Islet precursor cell (in vitro differentiated cells): ENCODE results near the gene GRAMD2B.
"Not testable (repeated sequence)": the region's sequence is repeated elsewhere in the genome, so short reads cannot be mapped to it uniquely, and the experiment has no call there.

Experiments
- DNase-seq: peaks from one replicate; pipeline ENCODE4 v3.0.0-alpha.2; 2018

The GRAMD2B gene

DNA sequence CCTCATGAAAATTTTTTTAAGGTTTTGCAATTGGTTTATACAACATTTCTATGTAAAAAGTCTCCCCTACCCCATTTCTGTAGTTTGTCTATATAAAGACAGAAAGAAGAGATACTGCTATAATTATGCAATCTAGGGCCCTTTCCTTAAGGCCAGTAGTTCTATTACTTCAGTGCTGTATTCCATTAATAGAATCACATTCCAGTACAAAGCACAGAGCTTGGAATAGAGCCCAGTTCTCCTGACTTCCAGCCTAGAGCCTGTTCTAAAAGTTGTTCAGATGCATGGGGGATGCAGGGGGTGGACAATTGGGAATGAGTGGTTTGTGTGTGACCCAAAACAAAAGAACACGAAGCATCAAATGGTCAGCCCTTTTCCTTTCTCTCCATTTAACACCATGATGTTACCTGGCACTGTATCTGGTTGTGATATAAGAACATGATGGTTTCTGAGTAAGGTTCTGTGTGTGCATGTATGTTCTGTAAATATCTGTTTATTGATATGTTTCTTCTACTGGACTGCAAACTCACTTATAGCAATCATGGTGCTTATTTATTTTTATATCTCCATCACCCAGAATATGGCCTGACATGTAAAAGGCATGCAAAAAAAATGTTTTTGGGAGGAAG is 8.2 kb upstream of the GRAMD2B start:
- no peak for DNase-seq

DNA sequence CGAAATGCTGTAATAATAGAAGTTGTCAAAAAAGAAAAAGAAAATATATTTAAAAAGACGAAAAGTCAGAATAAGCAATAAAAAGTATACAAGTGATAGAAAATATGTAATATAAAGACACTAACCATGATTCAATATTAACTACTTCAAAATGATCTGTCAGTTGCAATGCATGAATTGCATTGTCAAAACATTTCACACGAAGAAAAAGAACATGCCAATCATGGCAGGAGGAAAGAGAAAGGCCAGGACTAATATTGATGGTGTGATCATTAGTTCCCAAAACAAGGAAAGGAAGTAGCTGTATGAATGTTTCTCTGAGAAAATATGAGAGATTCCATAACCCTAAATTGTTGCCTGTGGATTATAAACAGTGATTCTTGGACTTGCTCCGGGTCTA is 7.4 kb upstream of the GRAMD2B start:
- no peak for DNase-seq

GRCh38 chr5:126416266-126416925 is 6.8 kb upstream of the GRAMD2B start:
- DNase-seq = no peak

- no peak for DNase-seq
Observed at GRCh38 chr5:126417178-126417577, 6.0 kb upstream of the GRAMD2B start.

DNA sequence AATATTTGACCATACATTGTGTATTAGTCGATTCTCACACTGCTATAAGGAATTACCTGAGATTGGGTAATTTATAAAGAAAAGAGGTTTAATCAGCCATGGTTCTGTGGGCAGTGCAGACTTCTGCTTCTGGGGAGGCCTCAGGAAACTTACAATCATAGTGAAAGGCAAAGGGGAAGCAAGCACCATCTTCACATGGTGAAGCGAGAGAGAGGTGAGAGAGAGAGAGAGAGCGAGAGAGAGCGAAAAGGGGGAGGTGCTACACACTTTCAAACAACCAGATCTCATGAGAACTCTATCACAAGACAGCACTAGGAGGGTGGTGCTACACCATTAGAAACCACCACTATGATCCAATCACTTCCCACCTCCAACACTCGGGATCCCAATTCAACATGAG is 4.1 kb upstream of the GRAMD2B start:
- no peak for DNase-seq

DNA sequence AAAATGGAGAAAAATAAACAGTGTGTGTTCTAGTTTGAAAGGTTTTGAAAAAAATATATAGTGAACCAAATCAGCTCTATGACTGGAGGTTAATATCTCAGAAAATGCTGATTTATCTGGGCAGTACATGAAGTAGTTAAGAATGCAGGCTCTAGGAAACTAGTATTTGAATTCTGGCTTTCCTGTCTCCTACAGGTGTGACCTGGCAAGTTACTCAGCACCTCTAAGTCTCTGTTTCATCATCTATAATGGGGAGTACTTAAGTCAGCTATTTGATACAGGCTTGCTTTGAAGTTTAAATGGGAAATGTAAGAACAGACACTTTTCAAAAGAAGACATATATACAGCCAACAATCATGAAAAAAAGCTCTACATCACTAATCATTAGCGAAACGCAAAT is 5.2 kb downstream of the GRAMD2B start:
- no peak for DNase-seq

GRCh38 chr5:126430631-126431030 is 7.4 kb downstream of the GRAMD2B start:
- DNase-seq = no peak

GRCh38 chr5:126433701-126434100 is 10.5 kb downstream of the GRAMD2B start:
- no peak for DNase-seq

DNA sequence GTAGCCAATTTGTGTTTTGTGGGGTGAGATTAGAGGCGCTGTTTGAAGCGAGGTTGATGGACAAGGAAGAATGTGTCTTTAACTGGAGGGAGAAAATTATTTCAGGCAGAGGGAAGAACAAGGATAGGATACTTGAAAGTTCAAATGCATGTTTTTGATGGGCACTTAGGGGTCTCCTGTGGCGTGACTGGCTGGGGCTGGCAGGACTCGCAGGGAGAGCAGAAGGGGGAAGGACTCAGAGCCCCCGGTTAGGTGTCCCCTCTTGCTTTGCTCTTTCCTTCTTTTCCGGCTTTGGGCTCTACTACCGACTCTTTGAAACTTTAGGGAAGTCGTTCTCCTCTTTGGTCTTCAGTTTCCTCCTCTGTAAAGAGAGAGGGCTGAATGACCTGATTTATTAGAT is 12.1 kb downstream of the GRAMD2B start:
- no peak for DNase-seq

DNA sequence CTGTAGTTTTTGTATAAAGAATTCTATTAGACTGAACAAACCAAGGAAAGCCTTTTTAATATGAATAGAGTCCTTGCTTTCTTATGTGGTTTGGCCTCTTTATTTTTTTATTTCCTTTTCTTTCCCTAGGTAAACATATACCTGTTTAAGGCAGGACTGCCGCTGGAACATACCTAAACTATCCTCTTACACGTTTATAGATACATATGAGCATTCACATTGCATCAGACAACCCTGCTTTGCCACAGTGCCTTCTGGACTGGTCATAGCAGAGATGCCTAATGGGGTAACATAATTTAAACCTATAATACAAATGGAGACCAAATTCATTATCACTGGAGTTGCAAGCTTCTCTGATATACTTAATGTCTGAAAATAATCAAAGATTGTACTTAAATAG is 12.5 kb downstream of the GRAMD2B start:
- DNase-seq = no peak

DNA sequence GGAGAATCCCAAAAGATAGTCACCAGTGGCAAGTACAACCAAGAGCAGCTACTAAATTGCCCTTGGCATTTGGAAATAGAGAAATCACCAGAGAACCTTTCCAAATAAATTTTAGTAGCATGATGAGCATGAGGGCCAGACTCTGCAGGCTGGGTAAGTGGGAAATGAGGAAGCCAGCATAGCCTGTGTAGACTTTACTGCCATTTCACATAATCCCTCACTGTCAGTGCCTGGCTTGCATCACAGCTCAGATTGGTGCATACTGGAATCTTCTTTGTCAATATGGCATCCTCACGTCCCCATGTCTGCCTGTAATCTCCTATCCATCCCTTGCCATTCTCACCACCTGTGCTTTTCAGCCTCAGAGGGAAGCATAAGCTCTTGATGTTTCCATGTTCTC is 14.5 kb downstream of the GRAMD2B start:
- DNase-seq = no peak

GRCh38 chr5:126438267-126438666 is 15.1 kb downstream of the GRAMD2B start:
- DNase-seq = no peak

GRCh38 chr5:126438868-126439267 is 15.7 kb downstream of the GRAMD2B start:
- DNase-seq = no peak

GRCh38 chr5:126439724-126440123 is 16.5 kb downstream of the GRAMD2B start:
- not testable (repeated sequence) for DNase-seq

DNA sequence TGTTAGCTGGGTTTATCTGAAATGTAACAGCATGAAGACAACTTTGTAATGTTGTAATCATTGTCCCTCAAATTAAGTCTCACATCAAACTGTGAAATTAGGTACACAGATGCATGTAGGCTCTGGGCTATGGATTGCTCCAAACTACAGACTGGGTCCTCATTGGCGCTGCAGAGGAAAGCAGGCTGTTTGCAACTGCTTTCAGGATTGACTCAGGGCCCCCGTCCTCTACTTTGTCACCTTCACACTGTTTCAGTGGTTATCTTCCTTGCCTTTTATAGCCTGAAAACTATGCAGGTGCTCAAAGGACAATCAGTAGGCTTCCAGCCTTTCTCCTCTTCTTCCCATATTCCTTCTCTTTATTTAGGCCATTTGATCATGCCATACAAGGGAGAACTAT is 18.0 kb downstream of the GRAMD2B start:
- no peak for DNase-seq

GRCh38 chr5:126443374-126443851 is 20.2 kb downstream of the GRAMD2B start:
- no peak for DNase-seq

DNA sequence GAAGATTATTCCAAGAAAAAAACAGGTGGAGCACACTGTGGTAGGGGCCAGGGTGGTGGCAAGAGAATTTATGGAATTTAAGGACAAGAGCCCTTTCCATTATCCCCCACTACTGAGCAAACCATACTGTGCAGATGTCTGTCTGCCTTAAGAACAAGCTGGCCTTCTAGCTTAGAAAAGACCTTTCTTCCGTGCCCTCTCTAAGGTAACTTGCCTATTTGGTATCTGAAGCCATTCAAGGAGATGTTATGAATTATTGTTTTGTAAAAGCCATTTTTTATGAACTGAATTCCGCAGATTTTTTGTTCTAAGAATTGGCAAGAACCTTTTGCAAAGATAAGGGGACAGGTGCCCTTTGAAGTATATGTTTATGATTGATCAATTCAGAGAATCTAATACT is 20.9 kb downstream of the GRAMD2B start:
- DNase-seq = no peak

DNA sequence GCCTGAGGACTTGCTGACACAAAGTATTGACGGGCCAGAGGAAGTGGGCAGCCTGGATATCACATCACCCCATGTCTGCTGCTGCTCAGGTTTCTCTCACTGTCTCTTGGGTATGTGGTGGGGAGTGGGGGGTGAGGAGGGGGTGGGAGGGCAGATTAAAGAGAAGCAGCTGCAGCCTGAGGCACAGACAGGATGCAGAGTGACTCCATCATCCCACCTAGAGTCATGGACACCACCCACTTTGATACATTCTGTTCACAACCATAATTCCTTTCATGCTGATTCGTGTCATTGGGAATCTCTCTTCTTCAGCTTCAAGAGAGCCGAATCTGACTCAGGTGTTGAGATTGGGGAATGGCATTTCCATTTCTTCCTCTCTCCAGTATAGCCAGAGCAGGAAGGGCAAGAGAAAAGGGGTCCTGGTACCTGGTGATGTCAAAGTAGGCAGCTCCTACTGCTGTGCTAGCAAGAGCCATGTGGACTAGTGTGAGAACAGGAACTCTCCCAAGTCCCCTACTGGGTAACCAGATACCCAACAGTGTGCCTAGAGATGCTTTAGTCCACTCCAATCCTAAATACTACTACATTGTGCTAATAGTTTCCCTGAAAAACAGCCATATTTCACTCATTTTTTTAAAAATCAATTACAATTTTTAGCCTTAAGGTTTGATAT is 22.4 kb downstream of the GRAMD2B start:
- peak; percentile 60 for DNase-seq

- no peak for DNase-seq
Observed at GRCh38 chr5:126446498-126447224, 23.5 kb downstream of the GRAMD2B start.

DNA sequence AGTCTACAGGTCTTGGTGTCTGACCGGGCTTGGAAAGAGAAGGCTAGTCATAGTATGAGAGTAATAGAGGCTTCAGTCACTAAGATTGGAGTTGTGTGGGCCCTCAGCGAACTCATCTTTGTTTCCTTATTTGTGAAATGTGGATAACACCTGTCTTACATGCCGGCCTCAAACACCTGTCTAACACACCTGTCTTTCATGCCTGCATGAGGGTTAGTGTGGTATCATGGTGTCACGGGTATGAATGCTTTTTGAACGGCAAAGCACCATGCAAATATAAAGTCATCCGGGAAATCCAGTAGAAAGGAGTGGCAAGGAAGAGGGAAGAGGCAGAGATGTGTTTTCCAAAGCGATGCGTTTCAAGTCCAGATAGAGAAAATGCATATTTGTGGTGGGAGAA is 25.5 kb downstream of the GRAMD2B start:
- no peak for DNase-seq

- no peak for DNase-seq
Observed at GRCh38 chr5:126449751-126450271, 26.6 kb downstream of the GRAMD2B start.

DNA sequence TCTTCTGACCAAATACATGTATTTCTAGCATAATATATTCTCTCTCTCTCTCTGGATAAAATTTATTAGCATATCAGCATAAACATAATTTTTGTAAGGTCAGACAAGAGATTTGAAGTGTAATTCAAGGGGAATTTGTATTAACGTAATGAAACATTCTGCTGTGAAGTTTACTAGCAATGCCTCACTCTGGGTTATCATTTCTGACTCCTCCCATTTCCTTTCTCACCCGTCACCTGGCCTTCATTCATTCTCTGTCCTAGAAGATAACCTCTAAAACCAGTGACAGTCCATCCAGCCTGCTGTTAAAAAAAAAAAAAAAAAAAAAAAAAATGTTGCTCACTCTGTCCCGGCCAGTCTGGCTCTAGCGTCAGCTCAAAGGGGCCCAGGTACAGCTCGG is 27.1 kb downstream of the GRAMD2B start:
- DNase-seq = no peak

DNA sequence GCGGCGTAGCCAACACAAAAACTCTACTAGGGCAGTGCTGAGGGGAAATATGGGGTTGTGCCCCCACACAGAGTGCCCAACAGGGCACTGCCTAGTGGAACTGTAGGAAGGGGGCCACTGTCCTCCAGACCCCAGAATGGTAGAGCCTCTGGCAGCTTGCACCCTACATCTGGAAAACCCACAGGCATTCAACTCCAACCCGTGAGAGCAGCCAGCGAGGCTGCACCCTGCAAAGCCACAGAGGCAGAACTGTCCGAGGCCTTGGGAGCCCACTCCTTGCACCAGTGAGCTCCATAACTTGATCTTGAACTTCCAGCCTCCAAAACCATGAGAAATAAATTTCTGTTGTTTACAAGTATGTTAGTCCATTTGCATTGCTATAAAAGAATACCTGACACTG is 27.7 kb downstream of the GRAMD2B start:
- no peak for DNase-seq
